HG03135 (cell line): ENCODE measurements around the gene LCK.
A peak's percentile ranks its signal among the peaks of the same experiment; 100 is the strongest.
"Not testable (repeated sequence)": the region's sequence is repeated elsewhere in the genome, so short reads cannot be mapped to it uniquely, and the experiment has no call there.

Experiments
- ATAC-seq: cut with Tn5 transposase; IDR thresholded peaks from one replicate; pipeline ENCODE4 v1.9.1; 2021; ENCODE audit warnings: mild to moderate bottlenecking, moderate library complexity; ENCODE audit not compliant: unreplicated experiment

The LCK gene

GRCh38 chr1:32272557-32273390, 21.7 kb downstream of the LCK start:
- no peak for ATAC-seq

DNA sequence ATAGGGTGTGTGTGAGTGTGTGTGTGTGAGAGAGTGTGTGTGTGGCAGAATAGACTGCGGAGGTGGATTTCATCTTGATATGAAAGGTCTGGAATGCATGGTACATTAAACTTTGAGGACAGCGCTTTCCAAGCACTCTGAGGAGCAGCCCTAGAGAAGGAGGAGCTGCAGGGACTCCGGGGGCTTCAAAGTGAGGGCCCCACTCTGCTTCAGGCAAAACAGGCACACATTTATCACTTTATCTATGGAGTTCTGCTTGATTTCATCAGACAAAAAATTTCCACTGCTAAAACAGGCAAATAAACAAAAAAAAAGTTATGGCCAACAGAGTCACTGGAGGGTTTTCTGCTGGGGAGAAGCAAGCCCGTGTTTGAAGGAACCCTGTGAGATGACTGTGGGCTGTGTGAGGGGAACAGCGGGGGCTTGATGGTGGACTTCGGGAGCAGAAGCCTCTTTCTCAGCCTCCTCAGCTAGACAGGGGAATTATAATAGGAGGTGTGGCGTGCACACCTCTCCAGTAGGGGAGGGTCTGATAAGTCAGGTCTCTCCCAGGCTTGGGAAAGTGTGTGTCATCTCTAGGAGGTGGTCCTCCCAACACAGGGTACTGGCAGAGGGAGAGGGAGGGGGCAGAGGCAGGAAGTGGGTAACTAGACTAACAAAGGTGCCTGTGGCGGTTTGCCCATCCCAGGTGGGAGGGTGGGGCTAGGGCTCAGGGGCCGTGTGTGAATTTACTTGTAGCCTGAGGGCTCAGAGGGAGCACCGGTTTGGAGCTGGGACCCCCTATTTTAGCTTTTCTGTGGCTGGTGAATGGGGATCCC, 22.5 kb downstream of the LCK start:
- ATAC-seq: no peak

DNA sequence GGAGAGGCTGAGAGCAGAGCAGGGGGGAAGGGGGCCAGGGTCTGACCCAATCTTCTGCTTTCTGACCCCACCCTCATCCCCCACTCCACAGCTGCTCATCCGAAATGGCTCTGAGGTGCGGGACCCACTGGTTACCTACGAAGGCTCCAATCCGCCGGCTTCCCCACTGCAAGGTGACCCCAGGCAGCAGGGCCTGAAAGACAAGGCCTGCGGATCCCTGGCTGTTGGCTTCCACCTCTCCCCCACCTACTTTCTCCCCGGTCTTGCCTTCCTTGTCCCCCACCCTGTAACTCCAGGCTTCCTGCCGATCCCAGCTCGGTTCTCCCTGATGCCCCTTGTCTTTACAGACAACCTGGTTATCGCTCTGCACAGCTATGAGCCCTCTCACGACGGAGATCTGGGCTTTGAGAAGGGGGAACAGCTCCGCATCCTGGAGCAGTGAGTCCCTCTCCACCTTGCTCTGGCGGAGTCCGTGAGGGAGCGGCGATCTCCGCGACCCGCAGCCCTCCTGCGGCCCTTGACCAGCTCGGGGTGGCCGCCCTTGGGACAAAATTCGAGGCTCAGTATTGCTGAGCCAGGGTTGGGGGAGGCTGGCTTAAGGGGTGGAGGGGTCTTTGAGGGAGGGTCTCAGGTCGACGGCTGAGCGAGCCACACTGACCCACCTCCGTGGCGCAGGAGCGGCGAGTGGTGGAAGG, 23.7 kb downstream of the LCK start:
- no peak for ATAC-seq

DNA sequence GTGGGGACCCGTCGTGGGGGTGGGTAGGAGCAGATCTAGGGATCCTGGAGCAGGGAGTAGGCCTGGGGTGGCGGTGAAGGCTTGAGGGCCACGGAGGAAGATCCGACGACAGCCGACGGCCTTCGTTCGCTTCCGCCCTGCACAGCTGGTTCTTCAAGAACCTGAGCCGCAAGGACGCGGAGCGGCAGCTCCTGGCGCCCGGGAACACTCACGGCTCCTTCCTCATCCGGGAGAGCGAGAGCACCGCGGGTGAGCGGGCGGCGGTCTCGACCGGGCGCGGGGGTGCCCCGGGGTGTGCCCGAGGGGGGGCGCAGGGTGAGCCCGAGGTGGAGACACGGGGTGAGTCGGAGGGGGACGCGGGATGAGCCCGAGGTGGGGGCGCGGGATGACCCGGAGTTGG, 24.4 kb downstream of the LCK start:
- ATAC-seq: no peak

GRCh38 chr1:32276032-32276782, 25.1 kb downstream of the LCK start:
- no peak for ATAC-seq

DNA sequence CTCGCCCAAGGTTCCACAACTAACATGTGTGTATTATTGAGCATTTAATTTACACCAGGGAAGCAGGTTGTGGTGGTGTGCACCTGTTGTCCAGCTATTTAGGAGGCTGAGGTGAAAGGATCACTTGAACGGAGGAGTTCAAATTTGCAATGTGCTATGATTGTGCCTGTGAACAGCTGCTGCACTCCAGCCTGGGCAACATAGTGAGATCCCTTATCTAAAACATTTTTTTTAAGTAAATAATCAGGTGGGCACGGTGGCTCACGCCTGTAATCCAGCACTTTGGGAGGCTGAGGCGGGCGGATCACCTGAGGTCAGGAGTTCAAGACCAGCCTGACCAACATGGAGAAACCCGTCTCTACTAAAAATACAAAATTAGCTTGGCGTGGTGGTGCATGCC, 33.7 kb downstream of the LCK start:
- not testable (repeated sequence) for ATAC-seq

- ATAC-seq: no peak
Observed at GRCh38 chr1:32285658-32286057, 34.6 kb downstream of the LCK start.

DNA sequence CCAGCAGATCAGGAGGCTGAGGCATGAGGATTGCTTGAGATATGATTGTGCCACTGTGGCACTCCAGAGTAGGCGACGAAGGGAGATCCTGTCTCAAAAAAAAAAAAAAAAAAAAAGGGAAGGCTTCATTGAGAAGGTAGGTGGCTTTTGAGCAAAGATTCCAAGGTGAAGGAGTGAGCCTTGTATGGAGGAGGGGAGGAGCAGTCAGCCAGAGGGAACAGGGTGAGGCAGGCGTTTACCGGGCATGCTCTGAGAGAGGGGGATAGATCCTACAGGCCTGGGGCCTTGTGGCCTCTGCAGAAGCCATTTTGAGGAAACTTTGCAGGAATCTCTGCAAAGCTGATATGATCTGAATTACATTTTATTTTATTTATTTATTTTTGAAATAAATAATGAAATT, 35.7 kb downstream of the LCK start:
- no peak for ATAC-seq

GRCh38 chr1:32289256-32289655, 38.2 kb downstream of the LCK start:
- no peak for ATAC-seq

DNA sequence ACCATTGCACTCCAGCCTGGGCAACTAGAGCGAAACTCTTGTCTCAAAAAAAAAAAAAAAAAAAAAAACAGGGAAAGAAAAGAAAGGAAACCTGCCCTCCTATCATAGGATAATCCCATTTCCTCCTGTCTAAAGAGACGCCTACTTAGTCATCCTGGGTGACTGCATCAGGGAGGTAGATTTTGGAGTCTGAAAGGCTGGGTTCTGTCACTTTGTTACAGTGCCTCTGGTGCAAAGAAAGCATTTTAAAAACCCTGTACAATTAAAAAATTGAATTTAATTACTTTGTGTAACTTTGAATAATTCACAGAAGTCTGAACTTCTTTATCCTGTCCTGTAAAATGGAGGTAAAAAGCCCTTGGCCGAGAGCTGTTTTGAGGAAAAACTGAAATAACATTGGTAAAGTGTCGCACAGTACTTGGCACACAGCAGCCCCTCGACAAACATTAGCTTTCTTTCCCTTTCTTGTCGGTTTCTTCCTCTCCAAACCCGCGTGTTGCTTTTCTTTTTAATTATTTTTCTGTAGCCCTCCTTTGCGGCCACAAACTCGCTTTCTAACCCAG, 40.2 kb downstream of the LCK start:
- no peak for ATAC-seq

DNA sequence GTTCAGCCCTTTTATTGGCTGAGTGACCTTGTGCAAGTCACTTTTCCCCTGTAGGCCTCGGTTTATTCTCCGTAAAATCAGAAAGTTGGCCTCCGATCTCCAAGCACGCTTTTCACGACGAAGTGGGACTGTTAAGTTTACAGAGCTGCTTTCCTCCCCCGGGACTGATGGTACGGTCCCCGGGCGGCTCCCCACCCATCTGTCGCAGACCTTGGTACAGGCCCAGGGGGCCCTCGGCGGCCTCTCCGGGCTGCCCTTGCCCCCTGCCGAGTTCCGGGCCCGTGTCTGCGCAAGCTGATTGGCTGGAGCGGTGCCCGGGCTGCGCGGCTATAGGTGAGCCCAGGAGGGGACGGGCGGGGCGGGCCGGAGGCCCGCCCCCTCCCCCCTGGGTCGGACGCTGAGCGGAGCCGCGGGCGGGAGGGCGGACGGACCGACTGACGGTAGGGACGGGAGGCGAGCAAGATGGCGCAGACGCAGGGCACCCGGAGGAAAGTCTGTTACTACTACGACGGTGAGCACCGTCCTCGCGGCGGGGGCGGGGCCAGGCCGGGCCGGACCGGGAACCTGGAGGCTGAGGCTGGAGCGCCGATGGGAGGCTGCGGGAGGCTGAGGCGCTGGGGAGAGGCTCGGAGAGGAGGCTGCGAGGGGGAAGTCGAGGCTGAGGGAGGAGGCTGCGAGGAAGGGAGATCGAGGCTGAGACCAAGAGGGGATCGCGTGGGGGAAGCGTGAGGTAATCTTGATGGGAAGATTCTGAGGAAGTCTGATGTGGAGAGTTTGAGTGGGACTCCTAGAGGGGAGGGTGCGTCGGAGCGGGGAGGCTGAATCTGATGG, 40.9 kb downstream of the LCK start, which contains the start of gene HDAC1:
HDAC1 (plus strand) TSS at position 376 of the 831 bp plus-strand sequence; CDS start at position 463, 87 bp downstream.
- ATAC-seq: peak; percentile 94

DNA sequence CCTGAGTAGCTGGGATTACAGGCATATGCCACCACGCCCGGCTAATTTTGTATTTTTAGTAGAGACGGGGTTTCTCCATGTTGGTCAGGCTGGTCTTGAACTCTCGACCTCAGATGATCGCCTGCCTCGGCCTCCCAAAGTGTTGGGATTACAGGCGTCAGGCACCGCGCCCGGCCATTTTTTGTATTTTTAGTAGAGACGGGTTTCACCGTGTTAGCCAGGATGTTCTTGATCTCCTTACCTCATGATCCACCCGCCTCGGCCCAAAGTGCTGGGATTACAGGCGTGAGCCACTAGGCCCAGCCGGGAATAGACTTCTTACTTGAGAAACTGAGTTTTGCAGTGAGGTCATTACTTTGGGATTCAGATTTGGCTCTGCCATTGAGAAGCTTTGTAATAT, 47.1 kb downstream of the LCK start:
- not testable (repeated sequence) for ATAC-seq

DNA sequence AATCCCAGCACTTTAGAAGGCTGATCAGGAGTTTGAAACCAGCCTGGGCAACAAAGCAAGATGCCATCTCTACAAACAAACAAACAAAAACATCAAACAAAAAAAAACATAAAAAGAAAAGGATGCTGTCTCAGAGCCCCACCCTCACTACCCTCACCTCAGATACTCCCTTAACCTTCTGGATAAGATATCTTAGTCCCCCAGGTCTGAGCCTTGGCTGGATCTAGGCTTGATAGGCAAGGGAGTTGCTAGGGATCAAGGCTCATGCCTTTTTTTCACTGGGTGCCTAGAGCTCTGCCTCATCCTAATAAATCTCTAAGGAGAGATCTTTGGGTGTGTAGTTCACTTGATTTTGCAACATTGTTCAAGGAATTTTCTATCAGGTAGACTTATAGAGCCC, 48.3 kb downstream of the LCK start:
- ATAC-seq: no peak

DNA sequence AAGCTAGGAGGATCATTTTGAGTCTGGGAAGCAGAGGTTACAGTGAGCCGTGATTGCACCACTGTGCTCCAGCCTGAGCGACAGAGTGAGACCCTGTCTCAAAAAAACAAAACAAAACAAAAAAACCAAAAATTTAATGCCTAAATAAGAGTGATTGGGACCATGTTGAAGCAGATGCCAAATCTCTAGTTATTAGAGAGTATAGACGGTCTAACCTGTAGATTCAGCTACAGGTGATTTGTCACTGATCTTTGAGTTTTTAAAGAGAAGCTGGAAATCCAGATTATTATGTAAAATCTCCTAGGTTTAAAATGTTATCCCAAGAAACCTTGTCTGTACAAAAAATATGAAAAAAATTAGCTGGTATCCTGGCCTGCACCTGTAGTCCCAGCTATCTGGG, 52.3 kb downstream of the LCK start:
- ATAC-seq: no peak

DNA sequence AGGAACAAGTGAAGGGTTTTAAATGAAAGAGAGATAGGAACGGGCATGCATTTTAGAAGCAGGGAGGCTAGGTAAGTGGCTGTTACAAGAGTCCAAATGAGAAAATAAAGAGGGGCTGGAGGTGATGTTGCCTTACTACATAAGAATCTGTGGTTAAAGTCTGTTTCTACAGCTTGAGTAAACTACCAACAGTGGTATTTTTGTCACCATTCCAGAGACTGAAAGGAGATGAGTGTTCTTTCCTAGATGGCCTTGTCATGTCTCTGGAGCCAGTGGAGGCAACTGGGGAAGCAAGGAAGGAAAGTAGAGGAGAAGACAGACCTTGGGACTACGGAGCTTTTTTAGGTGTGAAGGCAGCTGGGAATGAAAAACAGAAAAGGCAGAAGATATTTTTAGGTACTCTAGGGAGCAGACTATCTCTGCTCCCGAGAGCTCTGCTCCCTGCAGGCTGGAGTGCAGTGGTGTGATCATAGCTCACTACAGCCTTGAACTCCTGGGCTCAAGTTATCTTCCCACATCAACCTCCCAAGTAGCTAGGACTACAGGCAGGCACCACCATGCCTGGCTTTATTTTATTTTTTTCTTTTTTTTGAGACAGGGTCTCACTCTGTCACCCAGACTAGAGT, 53.0 kb downstream of the LCK start:
- no peak for ATAC-seq

DNA sequence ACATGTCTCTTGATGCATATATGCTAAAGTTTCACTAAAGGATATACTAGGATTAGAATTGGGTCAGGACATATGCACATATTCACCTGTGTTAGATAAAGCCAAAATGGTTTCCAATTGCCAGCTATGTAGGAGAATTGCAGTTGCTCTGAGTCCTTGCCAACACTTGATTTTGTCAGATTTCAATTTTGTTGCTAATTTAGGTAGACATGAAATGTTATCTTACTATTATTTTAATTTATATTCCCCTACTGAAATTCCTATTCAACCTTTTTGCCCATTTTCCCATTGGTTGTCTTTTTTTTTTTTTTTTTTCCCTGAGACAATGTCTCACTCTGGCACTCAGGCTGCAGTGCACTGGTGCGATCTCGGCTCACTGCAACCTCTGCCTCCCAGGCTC, 54.2 kb downstream of the LCK start:
- ATAC-seq: no peak

GRCh38 chr1:32307324-32307723, 56.3 kb downstream of the LCK start:
- no peak for ATAC-seq

- no peak for ATAC-seq
Observed at GRCh38 chr1:32309960-32310359, 58.9 kb downstream of the LCK start.
